ENCODE results near the gene CCNI2.

DNA sequence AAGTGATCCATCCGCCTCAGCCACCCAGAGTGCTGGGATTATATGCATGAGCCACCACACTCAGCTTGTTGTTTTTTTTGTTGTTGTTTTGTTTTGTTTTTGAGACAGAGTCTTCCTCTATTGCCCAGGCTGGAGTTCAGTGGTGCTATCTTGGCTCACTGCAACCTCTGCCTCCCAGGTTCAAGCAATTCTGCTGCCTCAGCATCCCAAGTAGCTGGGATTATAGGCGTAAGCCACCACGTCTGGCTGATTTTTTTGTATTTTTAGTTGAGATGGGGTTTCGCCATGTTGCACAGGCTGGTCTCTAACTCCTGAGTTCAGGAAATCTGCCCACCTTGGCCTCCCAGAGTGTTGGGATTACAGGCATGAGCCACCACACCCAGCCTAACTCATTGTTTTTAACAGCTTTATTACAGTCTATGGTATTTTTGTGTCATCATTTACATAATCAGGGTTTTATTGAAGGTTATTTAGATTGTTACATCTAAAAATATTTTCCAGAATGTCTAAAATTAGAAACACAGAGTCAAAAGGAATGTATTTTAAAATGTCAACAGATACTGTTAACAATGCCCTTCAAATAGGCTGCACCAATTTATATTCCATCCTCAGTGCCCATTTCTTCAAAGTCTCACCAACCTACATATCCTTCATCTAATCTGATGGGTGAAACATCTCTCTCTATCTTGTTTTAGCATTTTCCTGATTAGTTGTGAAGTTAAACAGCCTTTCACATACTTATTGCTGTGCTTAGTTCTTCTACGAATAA is 28.5 kb upstream of the CCNI2 start:
- TF ChIP-seq, protein P1, sequence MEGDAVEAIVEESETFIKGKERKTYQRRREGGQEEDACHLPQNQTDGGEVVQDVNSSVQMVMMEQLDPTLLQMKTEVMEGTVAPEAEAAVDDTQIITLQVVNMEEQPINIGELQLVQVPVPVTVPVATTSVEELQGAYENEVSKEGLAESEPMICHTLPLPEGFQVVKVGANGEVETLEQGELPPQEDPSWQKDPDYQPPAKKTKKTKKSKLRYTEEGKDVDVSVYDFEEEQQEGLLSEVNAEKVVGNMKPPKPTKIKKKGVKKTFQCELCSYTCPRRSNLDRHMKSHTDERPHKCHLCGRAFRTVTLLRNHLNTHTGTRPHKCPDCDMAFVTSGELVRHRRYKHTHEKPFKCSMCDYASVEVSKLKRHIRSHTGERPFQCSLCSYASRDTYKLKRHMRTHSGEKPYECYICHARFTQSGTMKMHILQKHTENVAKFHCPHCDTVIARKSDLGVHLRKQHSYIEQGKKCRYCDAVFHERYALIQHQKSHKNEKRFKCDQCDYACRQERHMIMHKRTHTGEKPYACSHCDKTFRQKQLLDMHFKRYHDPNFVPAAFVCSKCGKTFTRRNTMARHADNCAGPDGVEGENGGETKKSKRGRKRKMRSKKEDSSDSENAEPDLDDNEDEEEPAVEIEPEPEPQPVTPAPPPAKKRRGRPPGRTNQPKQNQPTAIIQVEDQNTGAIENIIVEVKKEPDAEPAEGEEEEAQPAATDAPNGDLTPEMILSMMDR (IDR thresholded peaks at IDR 0.05) = no peak
- TF ChIP-seq POLR2A (IDR thresholded peaks at IDR 0.05) = no peak
